Measurements from ENCODE around the gene COQ2.
"Not testable (repeated sequence)": the region's sequence is repeated elsewhere in the genome, so short reads cannot be mapped to it uniquely, and the experiment has no call there.

Gene COQ2

DNA sequence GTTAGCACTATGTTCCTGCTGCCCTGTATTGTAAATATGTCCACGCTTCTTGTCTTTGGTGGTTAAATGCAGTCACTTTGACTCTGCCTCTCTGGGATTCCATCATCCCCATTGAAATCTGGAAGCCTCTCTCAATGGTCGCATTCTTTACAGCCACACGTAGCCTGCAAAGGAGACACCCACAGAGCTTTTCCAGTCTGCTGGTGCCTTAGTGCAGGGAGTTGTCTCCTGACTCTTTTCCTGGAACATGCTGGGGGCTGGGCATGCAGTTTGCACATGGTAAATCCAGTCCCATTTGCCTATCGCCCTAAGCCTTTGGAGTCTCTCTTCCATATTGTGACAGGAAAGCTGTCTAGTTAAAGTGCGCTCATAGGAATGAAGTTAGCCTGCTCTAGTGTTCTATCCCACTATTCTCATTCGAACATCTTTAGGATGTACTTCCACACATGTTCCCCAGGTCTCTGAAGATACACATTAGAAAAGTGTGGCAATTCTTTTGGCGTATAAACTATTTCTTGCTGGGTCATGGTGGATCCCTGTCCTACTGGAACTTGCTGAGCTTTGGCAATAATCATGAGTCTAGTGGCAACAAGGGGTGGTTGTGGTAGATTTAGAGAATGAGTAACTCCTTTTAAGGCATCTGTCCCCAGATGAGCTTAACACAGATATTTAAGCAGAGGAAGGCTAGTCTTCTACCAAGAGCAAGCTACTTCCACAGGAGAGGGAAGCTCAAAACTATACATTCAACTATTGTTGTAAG lies 33.7 kb downstream of the COQ2 start:
- DNase-seq (ENCODE audit: low read depth in 1 of 2, low spot score in 1 of 2): no peak

GRCh38 chr4:83248486-83248885 lies 36.1 kb downstream of the COQ2 start:
- no peak for DNase-seq (ENCODE audit: low read depth in 1 of 2, low spot score in 1 of 2)

- no peak for DNase-seq (ENCODE audit: low read depth in 1 of 2, low spot score in 1 of 2)
These were observed 36.9 kb downstream of the COQ2 start for GRCh38 chr4:83247415-83248357.

DNA sequence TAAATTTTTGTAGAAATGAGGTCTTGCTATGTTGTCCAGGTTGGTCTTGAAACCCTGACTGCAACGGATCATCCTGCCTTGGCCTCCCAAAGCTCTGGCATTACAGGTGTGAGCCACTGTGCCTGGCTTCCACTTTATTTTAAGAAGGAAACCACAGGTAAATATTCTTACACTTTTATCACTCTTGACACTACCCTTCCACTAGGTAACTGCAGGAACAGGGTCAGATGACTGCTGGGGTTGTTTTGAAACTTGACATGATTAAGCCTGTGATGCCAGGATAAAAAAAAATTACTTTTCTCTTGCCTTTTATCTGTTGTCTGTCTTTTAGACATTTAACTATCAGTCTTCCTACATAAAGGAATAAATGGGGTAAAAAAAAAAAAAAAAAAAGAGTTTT lies 43.5 kb downstream of the COQ2 start:
- DNase-seq (ENCODE audit: low read depth in 1 of 2, low spot score in 1 of 2): no peak

DNA sequence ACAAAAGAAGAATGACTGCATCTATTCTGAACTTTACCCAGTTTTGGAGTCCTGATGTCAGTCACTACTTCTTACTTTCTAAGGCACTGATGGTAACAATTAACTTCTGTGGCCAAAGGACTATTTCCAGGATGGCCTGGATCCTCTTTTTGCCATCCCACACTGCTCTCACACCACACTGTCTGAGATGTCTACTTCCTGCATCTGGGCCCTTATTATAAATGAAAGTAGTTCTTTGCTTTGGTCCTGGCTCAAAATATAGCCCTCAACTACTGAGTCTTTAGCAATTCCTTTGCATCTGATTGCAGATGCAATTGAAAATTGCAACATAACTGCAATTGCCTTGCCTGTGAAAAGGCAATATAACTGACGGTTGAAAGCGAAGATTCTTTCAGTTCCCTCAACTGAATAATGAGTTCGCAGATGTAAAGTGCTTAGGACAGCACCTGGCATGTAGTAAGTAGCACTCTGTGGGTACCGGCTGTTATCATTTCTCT lies 44.2 kb downstream of the COQ2 start:
- no peak for DNase-seq (ENCODE audit: low read depth in 1 of 2, low spot score in 1 of 2)

DNA sequence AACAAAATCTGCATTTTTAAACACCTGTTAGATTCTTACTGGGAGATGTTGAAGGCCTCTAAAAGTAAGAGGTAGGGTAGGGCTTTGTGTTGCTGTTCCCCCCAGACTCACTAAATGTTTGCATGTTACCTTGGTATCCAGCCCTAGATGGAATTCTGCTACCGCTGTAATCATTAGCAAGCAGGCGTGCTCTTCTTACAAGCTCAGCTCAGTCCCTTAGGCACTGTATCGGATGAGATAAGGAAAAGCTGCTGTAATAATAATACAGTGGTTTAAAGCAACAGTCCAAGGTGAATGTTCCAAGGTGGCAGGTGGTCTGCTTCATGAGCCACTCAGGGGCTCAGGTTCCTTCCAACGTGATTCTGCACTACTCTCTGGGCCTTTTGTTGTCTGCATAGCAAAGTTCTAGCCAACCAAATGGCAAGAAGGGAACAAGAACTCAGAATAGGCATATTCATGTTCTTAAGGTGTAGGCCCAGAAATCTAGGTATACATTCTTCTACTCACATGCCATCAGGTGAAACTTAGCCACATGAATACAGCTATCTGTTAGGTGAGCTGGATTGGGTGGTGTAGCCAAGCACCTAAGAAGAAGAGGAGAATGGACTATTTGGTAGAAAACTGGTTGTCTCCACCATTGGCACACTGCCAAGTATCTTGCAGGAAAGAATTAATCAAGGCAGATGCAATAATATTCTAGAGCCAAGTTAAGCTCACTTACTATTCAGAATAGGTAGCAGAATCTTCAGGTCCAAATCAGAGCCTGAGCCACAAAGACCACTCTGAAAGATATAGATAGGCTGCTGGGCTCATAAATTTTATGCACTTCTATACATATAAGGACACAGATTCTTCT lies 46.0 kb downstream of the COQ2 start:
- no peak for DNase-seq (ENCODE audit: low read depth in 1 of 2, low spot score in 1 of 2)

DNA sequence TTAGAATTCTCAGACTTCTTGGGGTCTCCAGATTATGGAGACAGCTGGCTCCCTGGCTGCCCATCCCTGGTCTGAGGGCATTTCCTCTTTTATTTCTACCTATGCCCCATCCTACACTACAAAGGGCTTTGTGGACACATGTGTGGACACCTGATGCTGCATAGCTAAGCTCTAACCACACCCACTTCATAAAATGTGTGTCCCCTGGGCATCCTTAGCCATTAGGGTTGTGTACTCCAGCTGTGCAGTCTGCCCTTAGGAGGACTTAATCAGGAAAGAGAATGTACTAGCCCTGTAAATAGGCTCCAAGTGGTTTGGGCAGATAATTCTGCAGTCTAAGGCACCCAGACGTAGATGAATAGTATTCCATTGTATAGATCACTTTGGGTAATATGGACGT lies 47.0 kb downstream of the COQ2 start:
- DNase-seq (ENCODE audit: low read depth in 1 of 2, low spot score in 1 of 2): no peak

DNA sequence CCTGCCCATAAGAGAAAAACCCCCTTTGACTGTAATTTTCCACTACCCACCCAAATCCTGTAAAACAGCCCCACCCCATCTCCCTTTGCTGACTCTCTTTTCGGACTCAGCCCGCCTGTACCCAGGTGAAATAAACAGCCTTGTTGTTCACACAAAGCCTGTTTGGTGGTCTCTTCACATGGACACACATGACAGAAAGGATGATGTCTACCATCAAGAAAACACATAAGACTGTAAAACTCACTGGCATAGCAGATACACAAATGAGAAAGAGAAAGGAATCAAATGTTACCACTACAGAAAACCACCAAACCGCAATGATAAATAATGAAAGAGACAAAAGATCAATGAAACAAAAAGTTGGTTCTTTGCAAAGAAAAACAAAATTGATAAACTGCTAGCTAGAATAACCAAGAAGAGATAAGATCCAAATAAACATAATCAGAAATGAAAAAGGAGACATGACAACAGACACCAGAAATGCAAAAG lies 48.9 kb downstream of the COQ2 start:
- not testable (repeated sequence) for DNase-seq (ENCODE audit: low read depth in 1 of 2, low spot score in 1 of 2)

DNA sequence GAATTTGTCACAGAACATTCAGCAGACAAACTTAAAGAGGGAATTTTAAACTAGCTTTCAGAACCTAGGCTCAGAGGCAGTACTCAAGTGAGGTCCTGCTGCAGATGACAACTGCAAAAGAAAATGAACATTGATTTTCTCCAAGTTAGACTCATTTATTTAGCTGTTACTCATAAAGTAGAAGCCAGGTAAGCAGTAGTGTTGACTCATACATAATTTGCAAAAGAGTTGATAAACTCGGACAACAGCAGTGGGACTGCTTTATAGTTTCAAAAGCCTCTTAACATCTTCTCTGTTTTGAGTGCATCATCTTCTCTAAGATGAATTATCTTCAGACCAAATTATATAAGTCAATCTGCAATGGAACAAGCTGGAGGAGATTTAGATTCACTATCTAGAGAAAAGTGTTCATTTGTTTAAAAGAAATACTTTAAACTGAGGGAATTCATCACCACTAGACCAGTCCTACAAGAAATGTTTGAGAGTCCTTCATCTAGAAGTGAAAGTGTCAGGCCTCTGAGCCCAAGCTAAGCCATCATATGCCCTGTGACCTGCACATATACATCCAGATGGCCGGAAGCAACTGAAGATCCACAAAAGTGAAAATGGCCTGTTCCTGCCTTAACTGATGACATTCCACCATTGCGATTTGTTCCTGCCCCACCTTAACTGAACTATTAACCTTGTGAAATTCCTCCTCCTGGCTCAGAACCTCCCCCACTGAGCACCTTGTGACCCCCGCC lies 49.5 kb downstream of the COQ2 start:
- no peak for DNase-seq (ENCODE audit: low read depth in 1 of 2, low spot score in 1 of 2)

DNA sequence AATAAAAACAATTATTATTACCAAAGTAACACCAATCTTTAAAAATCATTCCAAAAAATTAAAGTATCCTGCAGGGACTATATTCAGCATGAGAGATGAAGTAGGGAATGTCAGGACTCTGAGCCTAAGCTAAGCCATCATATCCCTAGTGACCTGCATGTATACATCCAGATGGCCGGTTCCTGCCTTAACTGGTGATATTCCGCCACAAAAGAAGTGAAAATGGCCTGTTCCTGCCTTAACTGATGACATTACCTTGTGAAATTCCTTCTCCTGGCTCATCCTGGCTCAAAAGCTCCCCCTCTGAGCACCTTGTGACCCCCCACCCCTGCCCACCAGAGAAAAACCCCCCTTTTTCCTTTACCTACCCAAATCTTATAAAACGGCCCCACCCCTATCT lies 50.2 kb downstream of the COQ2 start:
- DNase-seq (ENCODE audit: low read depth in 1 of 2, low spot score in 1 of 2): not testable (repeated sequence)

DNA sequence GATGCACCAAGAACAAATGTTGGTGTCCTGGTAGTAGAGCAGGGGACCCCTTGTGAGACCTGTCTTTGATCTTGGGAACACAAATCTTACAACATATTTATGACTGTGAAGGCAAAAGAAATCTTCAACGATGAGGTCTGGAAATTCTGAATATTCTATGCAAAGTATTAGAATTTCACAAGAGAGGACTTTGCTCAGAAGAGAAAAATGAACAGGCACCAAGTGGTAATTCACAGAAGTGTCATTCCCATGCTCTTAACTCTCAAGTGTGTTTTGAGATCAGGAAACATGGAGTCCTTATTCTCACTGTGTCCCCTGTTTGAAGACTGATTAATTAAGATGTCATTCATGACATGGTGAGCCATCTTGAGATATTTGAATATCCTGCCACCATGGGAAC lies 52.5 kb downstream of the COQ2 start:
- DNase-seq (ENCODE audit: low read depth in 1 of 2, low spot score in 1 of 2): no peak

DNA sequence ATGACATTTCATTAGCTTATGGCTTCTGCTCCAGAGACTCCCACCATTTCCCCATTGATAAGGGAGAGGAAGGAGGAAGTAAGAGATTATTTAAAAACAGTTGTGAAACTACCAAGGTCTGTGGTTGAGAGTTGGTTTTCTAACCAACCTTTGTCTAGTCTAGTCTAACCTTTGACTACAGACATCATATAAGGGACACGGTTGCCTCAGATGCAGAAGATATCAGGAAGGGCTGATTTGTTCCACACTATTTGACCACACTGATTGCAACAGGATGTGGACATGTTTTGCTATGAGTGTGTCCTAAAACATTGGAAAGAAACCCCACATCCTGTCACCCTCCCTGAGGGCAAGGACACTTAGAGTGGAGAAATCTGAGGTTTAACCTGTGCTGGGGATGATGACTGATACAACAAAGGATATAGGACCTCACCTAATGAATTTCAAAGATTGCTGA lies 53.0 kb downstream of the COQ2 start:
- no peak for DNase-seq (ENCODE audit: low read depth in 1 of 2, low spot score in 1 of 2)

DNA sequence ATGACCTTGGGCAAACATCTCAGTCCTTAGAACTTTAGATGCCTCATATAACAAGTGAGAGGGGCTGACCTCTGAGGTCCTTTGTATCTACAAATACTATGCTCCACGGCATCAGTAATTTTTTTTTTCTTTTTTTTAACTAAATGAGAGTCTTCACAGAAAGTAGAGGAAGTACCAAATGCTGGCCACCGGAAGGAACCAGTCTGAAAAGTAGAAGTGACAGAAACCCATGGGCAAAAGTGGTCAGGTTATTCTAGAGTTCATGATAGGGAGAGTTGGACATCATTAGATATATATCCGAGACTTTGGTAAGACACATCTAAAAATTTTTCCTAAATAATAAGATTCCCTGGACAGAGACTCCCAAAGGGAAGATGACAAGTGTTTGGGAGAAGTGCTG lies 53.7 kb downstream of the COQ2 start:
- DNase-seq (ENCODE audit: low read depth in 1 of 2, low spot score in 1 of 2): no peak

DNA sequence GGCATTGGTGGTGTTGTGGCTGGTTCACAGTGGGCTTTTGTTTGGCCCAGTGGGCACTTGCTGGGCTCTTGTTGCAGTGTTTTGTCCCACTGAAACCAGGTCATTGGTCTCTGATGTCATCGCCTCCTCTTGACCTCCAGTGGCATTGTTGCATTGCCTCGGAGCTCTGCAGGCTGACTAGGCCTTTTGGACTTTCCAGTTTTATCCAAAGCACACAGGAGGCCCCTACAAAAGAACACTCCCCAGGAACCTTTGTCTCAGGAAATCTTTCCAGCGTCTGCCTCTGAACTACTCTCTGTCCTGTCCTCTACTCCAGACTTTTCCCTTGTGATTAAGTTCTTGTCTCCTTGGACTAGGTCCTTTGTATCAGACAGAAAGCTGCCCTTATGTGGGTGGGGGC lies 54.8 kb downstream of the COQ2 start:
- no peak for DNase-seq (ENCODE audit: low read depth in 1 of 2, low spot score in 1 of 2)

DNA sequence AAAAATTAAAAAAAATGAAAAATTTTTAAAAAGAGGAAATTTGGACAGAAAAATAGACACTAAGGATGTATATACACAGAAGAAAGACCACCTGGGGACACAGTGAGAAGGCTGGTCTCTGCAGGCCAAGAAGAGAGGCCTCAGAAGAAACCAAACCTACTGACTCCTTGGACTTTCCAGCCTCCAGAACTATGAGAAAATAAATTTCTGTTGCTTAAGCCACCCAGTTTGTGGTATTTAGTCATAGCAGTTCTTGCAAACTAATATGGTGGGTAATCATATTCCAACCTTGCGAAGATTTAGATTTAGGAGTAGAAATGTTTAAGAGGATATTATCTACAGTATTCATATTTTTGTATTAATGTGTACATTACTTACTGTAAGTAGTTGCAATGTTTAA lies 56.4 kb downstream of the COQ2 start:
- no peak for DNase-seq (ENCODE audit: low read depth in 1 of 2, low spot score in 1 of 2)

DNA sequence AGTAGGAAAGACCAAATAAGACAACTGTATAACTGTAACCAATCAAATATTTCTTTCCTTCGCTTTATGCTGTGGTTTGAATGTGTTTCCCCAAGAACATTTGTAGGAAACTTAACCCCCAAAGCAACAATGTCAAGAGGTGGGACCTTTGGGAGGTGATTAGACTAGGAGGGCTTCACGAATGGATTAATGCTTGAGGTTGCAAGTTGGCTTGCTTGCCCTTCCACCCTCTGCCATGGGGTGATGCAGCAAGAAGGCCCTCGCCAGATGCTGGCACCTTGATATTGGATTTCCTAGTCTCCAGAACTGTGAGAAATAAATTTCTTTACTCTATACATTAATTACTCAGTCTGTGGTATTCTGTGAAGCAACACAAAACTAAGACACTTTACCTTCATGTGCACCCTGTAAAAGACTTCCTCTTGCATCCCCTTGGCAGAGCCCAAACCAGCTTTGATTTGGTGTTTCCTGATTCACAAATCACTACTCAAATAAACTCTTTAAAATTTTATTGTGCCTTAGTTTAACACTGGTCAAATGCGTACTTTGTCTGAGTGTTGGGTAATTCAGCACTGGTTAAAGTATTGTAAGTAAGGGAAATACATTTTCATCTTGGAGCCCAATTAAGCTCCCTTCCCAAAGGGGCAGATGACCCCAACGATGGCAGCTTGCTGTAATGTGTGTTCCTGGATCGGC lies 59.9 kb downstream of the COQ2 start:
- no peak for DNase-seq (ENCODE audit: low read depth in 1 of 2, low spot score in 1 of 2)

GRCh38 chr4:83223781-83224180 lies 60.8 kb downstream of the COQ2 start:
- no peak for DNase-seq (ENCODE audit: low read depth in 1 of 2, low spot score in 1 of 2)

DNA sequence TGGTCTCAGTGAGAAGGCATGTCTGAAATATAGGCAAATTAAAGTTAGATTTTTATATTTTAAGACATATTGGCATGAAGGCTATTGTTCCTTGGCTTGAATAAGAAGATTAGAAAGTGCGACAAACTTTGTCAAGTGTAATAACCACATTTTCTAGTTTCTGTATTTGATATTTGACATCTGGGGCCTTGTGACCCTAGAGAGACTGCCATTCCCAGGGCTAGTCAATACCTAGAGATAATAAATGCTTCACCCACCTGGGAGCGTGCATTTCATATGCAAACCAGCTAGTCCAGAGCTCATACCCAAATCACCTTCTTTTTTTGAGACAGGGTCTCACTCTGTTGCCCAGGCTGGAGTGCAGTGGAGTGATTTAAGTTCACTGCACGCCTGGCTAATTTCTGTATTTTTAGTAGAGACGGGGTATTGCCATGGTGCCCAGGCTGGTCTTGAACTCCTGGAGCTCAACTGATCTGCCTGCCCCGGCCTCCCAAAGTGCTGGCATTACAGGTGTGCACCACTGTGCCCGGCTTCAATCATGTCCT lies 62.6 kb downstream of the COQ2 start:
- no peak for DNase-seq (ENCODE audit: low read depth in 1 of 2, low spot score in 1 of 2)
